Hematopoietic multipotent progenitor cell treated with erythropoietin and hydrocortisone succinate and interleukin-3 and kit ligand, for 17 days (in vitro differentiated cells): ENCODE results near the gene CALML5.

Source experiments
- DNase-seq: peaks from one replicate; pipeline ENCODE4 v3.0.0-alpha.2; 2015; ENCODE audit warnings: low spot score

CALML5 gene

GRCh38 chr10:5515948-5516761 lies 16.8 kb upstream of the CALML5 start:
- DNase-seq: no peak

- no peak for DNase-seq
Observed at GRCh38 chr10:5514226-5514850, 15.0 kb upstream of the CALML5 start.

GRCh38 chr10:5512881-5513612 lies 13.7 kb upstream of the CALML5 start:
- DNase-seq: no peak

GRCh38 chr10:5512331-5512730 lies 13.0 kb upstream of the CALML5 start:
- DNase-seq: no peak

GRCh38 chr10:5511885-5512280 lies 12.5 kb upstream of the CALML5 start:
- DNase-seq: no peak

GRCh38 chr10:5511231-5511884 lies 12.0 kb upstream of the CALML5 start:
- DNase-seq: no peak

- no peak for DNase-seq
Observed at GRCh38 chr10:5510281-5511072, 11.1 kb upstream of the CALML5 start.

- DNase-seq: no peak
Observed at GRCh38 chr10:5509691-5510090, 10.3 kb upstream of the CALML5 start.

GRCh38 chr10:5509236-5509635 lies 9.9 kb upstream of the CALML5 start:
- DNase-seq: no peak

GRCh38 chr10:5508786-5509185 lies 9.4 kb upstream of the CALML5 start:
- DNase-seq: no peak

GRCh38 chr10:5508161-5508604 lies 8.8 kb upstream of the CALML5 start:
- DNase-seq: no peak

- no peak for DNase-seq
Observed at GRCh38 chr10:5507649-5508131, 8.3 kb upstream of the CALML5 start.

GRCh38 chr10:5506751-5507648 lies 7.6 kb upstream of the CALML5 start:
- no peak for DNase-seq

- no peak for DNase-seq
Observed at GRCh38 chr10:5506246-5506645, 6.9 kb upstream of the CALML5 start.

GRCh38 chr10:5504146-5505072 lies 5.0 kb upstream of the CALML5 start:
- DNase-seq: no peak

- no peak for DNase-seq
Observed at GRCh38 chr10:5503477-5503835, 4.1 kb upstream of the CALML5 start.

GRCh38 chr10:5502571-5503476 lies 3.5 kb upstream of the CALML5 start:
- DNase-seq: no peak

GRCh38 chr10:5502061-5502521 lies 2.7 kb upstream of the CALML5 start:
- no peak for DNase-seq
